ENCODE measurements around the gene SMOC2.

DNA sequence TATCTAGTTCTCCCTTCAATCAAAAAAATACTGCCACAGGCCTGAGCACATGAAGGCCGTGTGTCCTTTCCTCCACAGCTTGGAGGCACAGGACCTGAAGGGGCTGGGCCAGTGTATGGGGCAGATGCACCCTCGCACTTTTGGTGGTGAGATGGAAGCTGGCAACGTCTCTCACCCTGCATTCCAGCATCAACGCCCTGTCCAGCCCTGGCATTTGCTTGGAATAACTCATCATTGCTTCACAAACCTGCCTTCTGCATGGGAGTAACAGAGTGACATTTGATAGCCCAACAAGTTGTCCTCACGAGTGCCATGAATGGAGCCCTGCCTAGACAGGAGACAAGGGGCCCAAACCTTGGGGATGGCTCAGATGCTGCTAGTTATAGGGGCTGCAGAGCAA is 257.9 kb downstream of the SMOC2 start:
- TF ChIP-seq POLR2AphosphoS5 (IDR thresholded peaks at IDR 0.05): no peak
- TF ChIP-seq, protein P1, sequence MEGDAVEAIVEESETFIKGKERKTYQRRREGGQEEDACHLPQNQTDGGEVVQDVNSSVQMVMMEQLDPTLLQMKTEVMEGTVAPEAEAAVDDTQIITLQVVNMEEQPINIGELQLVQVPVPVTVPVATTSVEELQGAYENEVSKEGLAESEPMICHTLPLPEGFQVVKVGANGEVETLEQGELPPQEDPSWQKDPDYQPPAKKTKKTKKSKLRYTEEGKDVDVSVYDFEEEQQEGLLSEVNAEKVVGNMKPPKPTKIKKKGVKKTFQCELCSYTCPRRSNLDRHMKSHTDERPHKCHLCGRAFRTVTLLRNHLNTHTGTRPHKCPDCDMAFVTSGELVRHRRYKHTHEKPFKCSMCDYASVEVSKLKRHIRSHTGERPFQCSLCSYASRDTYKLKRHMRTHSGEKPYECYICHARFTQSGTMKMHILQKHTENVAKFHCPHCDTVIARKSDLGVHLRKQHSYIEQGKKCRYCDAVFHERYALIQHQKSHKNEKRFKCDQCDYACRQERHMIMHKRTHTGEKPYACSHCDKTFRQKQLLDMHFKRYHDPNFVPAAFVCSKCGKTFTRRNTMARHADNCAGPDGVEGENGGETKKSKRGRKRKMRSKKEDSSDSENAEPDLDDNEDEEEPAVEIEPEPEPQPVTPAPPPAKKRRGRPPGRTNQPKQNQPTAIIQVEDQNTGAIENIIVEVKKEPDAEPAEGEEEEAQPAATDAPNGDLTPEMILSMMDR (IDR thresholded peaks at IDR 0.05; ENCODE audit: poor library complexity, severe bottlenecking): no peak
